ENCODE data around the gene SLC44A3. TPM values are rescaled to one million over a fixed set of nuclear protein-coding genes. Genes with fewer than 3 reads are reported as not detected.
A peak's percentile ranks its signal among the peaks of the same experiment; 100 is the strongest.

The SLC44A3 gene
- total RNA-seq, 4 donors from 2014 or later = 20.6 to 60.5 (median 41.8) TPM

GRCh38 chr1:94873520-94874351 lies 53.6 kb downstream of the SLC44A3 start:
- Histone ChIP-seq H3K36me3 (peaks cover 0 to 7% (median 0%) of the 10 kb centered on the region in 4 donors), H3K4me1 (peaks cover 0 to 11% (median 1%) of the 10 kb centered on the region in 4 donors), H3K9me3 (no peaks in the 10 kb centered on the region), H3K27ac (peak overlapping the region; percentile 24 to 72 (median 38)), H3K4me3 (no peak overlapping the region), H3K27me3 (no peaks in the 10 kb centered on the region)
- intact Hi-C loops (cut with DNase I; ENCODE audit: low total_unique reads) (no loop called here), in situ Hi-C loops (cut with MboI; ENCODE audit: low pct_ligation_motif_present in 1 of 4, low pct_unique_long_range_greater_than_20kb in 1 of 4, low sequenced_read_pairs in 3 of 4) (loop anchor here in 3 of 4 donors (25.0 kb wide), 1 partner anchor 364 kb away; the partner anchor contains the start of gene RWDD3 (in 3 of the 3))
- TF ChIP-seq CTCF (IDR thresholded peaks at IDR 0.05) (no peak), EP300 (IDR thresholded peaks at IDR 0.05; ENCODE audit: low read depth) (no peak), POLR2AphosphoS5 (IDR thresholded peaks at IDR 0.05) (no peak), POLR2A (IDR thresholded peaks at IDR 0.05) (no peak)
- 73% methylated on average over 3 to 7 of the region's 7 CpGs for WGBS, 2 donors (ENCODE audit: low coverage in 1 of 2)
- no peak for DNase-seq

- Histone ChIP-seq H3K4me3 (no peak overlapping the region), H3K9me3 (no peaks in the 10 kb centered on the region), H3K4me1 (peaks cover 0 to 11% (median 1%) of the 10 kb centered on the region in 4 donors), H3K27ac (peak overlapping the region; percentile 24 to 72 (median 38)), H3K36me3 (peaks cover 0 to 7% (median 0%) of the 10 kb centered on the region in 4 donors), H3K27me3 (no peaks in the 10 kb centered on the region)
- no peak for DNase-seq
- no peak for TF ChIP-seq EP300 (IDR thresholded peaks at IDR 0.05; ENCODE audit: low read depth)
- TF ChIP-seq CTCF (IDR thresholded peaks at IDR 0.05) = no peak
- TF ChIP-seq POLR2A (IDR thresholded peaks at IDR 0.05) = no peak
- no peak for TF ChIP-seq POLR2AphosphoS5 (IDR thresholded peaks at IDR 0.05)
- 87 to 95% methylated on average over 5 to 6 of the region's 6 CpGs for WGBS, 2 donors (ENCODE audit: low coverage in 1 of 2)
- intact Hi-C loops (cut with DNase I; ENCODE audit: low total_unique reads) (no loop called here), in situ Hi-C loops (cut with MboI; ENCODE audit: low pct_ligation_motif_present in 1 of 4, low pct_unique_long_range_greater_than_20kb in 1 of 4, low sequenced_read_pairs in 3 of 4) (loop anchor here in 3 of 4 donors (25.0 kb wide), 1 partner anchor 363 kb away; the partner anchor contains the start of gene RWDD3 (in 3 of the 3))
These were observed 54.3 kb downstream of the SLC44A3 start for GRCh38 chr1:94874423-94874822.

GRCh38 chr1:94875794-94876193 lies 55.6 kb downstream of the SLC44A3 start:
- Histone ChIP-seq H3K27me3 (no peaks in the 10 kb centered on the region), H3K4me3 (no peak overlapping the region), H3K27ac (no peak overlapping the region), H3K4me1 (peaks cover 0 to 11% (median 1%) of the 10 kb centered on the region in 4 donors), H3K9me3 (no peaks in the 10 kb centered on the region), H3K36me3 (peaks cover 0 to 7% (median 0%) of the 10 kb centered on the region in 4 donors)
- no peak for TF ChIP-seq CTCF (IDR thresholded peaks at IDR 0.05)
- no peak for TF ChIP-seq POLR2AphosphoS5 (IDR thresholded peaks at IDR 0.05)
- no peak for TF ChIP-seq EP300 (IDR thresholded peaks at IDR 0.05; ENCODE audit: low read depth)
- no peak for TF ChIP-seq POLR2A (IDR thresholded peaks at IDR 0.05)
- in situ Hi-C loops (cut with MboI; ENCODE audit: low pct_ligation_motif_present in 1 of 4, low pct_unique_long_range_greater_than_20kb in 1 of 4, low sequenced_read_pairs in 3 of 4) = no loop called here
- intact Hi-C loops (cut with DNase I; ENCODE audit: low total_unique reads) = no loop called here
- no peak for DNase-seq
- WGBS, 2 donors (ENCODE audit: low coverage in 1 of 2) = 80% methylated on average over 4 of the region's 4 CpGs; no CpG with 5 or more reads in 1 of the 2 donors

GRCh38 chr1:94876362-94876761 lies 56.2 kb downstream of the SLC44A3 start:
- in situ Hi-C loops (cut with MboI; ENCODE audit: low pct_ligation_motif_present in 1 of 4, low pct_unique_long_range_greater_than_20kb in 1 of 4, low sequenced_read_pairs in 3 of 4) (no loop called here), intact Hi-C loops (cut with DNase I; ENCODE audit: low total_unique reads) (no loop called here)
- Histone ChIP-seq H3K9me3 (no peaks in the 10 kb centered on the region), H3K27me3 (no peaks in the 10 kb centered on the region), H3K36me3 (peaks cover 0 to 6% (median 0%) of the 10 kb centered on the region in 4 donors), H3K27ac (no peak overlapping the region), H3K4me3 (no peak overlapping the region), H3K4me1 (peaks cover 0 to 11% (median 1%) of the 10 kb centered on the region in 4 donors)
- TF ChIP-seq POLR2A (IDR thresholded peaks at IDR 0.05) (no peak), CTCF (IDR thresholded peaks at IDR 0.05) (no peak), EP300 (IDR thresholded peaks at IDR 0.05; ENCODE audit: low read depth) (no peak), POLR2AphosphoS5 (IDR thresholded peaks at IDR 0.05) (no peak)
- WGBS, 2 donors (ENCODE audit: low coverage in 1 of 2) = 90 to 96% methylated on average over 3 of the region's 3 CpGs
- DNase-seq = no peak

Measured in transverse colon (tissue), 4 donors.